A549 (cell line): ENCODE results near the gene POLDIP3. TPM values are rescaled to one million over a fixed set of nuclear protein-coding genes. Genes with fewer than 3 reads are reported as not detected.

ENCODE experiments used
- ATAC-seq, 2 experiments: fragments of 200-7000 bp in 1 of 2; fragments of >200 bp in 1 of 2; cut with Nextera tagmentation in 1 of 2; cut with Tn5 transposase in 1 of 2; 3 replicates each; pipeline versions ENCODE4 v1.8.0 to v1.9.1; 2018 to 2020; ENCODE audit warnings: mild to moderate bottlenecking in 1 of 2, moderate library complexity in 1 of 2
- CTCF ChIA-PET: fragments of 300-600 bp; sonication (Branson Sonifier 250); formaldehyde crosslinking; extraction: SDS; loops from one replicate; lab custom pipeline; 2021; ENCODE audit warnings: antibody characterized with exemption, inconsistent platforms; lab: Yijun Ruan, JAX
- POLR2A ChIA-PET: fragments of 350-600 bp; formaldehyde crosslinking; extraction: SDS; loops from one replicate; lab custom pipeline; 2021; ENCODE audit warnings: antibody characterized with exemption, inconsistent platforms; lab: Yijun Ruan, JAX
- DNase-seq, 2 experiments: peaks; one replicate each; pipeline versions ENCODE4 v3.0.0 to v3.0.0-alpha.2; 2011 to 2016; ENCODE audit warnings: low read depth in 1 of 2, low spot score in 1 of 2
- FAIRE-seq: peaks from 2 replicates; lab custom pipeline; 2011; peaks lifted over from hg19 to GRCh38; lab: Jason Lieb, UNC
- H3K27ac ChIP-seq, 2 experiments: fragments of >200 bp; sonication (Bioruptor Twin); formaldehyde crosslinking; 3 replicates each; pipeline ENCODE4 v1.5.1; 2016 to 2017
- H3K4me1 ChIP-seq: fragments of >200 bp; sonication (Bioruptor Twin); formaldehyde crosslinking; 3 replicates; pipeline ENCODE4 v1.6.1; 2016
- H3K4me2 ChIP-seq: fragments of >200 bp; sonication (Bioruptor Twin); formaldehyde crosslinking; 3 replicates; pipeline ENCODE4 v1.6.1; 2016
- H3K4me3 ChIP-seq: fragments of >200 bp; sonication (Bioruptor Twin); formaldehyde crosslinking; 3 replicates; pipeline ENCODE4 v1.5.1; 2016
- H3K9me3 ChIP-seq: fragments of >200 bp; sonication (Bioruptor Twin); formaldehyde crosslinking; 3 replicates; pipeline ENCODE4 v1.6.1; 2016
- BCL3 ChIP-seq: fragments of >200 bp; sonication (Bioruptor Twin); formaldehyde crosslinking; IDR thresholded peaks from 3 replicates; pipeline ENCODE4 v1.6.1; 2016
- CHD2 ChIP-seq: fragments of 150-350 bp; IDR thresholded peaks from 2 replicates; pipeline ENCODE4 v1.6.1; 2014; ENCODE audit warnings: low read length; ENCODE audit not compliant: partially characterized antibody
- CHD4 ChIP-seq: fragments of 200-600 bp; sonication (generic); IDR thresholded peaks from 2 replicates; pipeline ENCODE4 v1.6.1; 2016; ENCODE audit warnings: antibody characterized with exemption, mild to moderate bottlenecking, borderline replicate concordance
- E2F6 ChIP-seq: IDR thresholded peaks from 2 replicates; pipeline ENCODE4 v1.6.1; 2012; ENCODE audit warnings: low read depth, borderline replicate concordance
- ESRRA ChIP-seq: fragments of 150-350 bp; IDR thresholded peaks from 2 replicates; pipeline ENCODE4 v1.6.1; 2014; ENCODE audit warnings: mild to moderate bottlenecking, low read length, borderline replicate concordance
- FOSB ChIP-seq: fragments of 250-450 bp; sonication (Bioruptor Pico); IDR thresholded peaks from 2 replicates; pipeline ENCODE4 v1.5.0; 2020; ENCODE audit warnings: mild to moderate bottlenecking, moderate library complexity
- FOSL2 ChIP-seq, 2 experiments: fragments of 450-650 bp in 1 of 2; fragments of >200 bp in 1 of 2; sonication (Bioruptor Twin) in 1 of 2; formaldehyde crosslinking; IDR thresholded peaks; 2 replicates each; pipeline versions ENCODE4 v1.5.0 to v1.6.1; 2016 to 2020; ENCODE audit warnings: mild to moderate bottlenecking in 1 of 2, moderate library complexity in 1 of 2
- GATA3 ChIP-seq: IDR thresholded peaks from 2 replicates; pipeline ENCODE4 v1.6.1; 2012; ENCODE audit warnings: borderline replicate concordance
- HES2 ChIP-seq: fragments of >200 bp; sonication (Bioruptor Twin); formaldehyde crosslinking; IDR thresholded peaks from 2 replicates; pipeline ENCODE4 v1.6.1; 2016
- HEYL ChIP-seq: fragments of 250-450 bp; sonication (Bioruptor Pico); IDR thresholded peaks from 2 replicates; pipeline ENCODE4 v1.8.0; 2021; ENCODE audit warnings: mild to moderate bottlenecking, moderate library complexity
- HOXB5 ChIP-seq: fragments of 250-450 bp; sonication (Bioruptor Pico); IDR thresholded peaks from 2 replicates; pipeline ENCODE4 v1.5.0; 2020; ENCODE audit warnings: mild to moderate bottlenecking, moderate library complexity
- JUN ChIP-seq, 2 experiments: fragments of >200 bp; sonication (Bioruptor Twin); formaldehyde crosslinking; IDR thresholded peaks; 2 replicates in 1 of 2; 3 replicates in 1 of 2; pipeline ENCODE4 v1.6.1; 2016 to 2017
- JUNB ChIP-seq: fragments of >200 bp; sonication (Bioruptor Twin); formaldehyde crosslinking; IDR thresholded peaks from 2 replicates; pipeline ENCODE4 v1.6.1; 2016
- KDM1A ChIP-seq: fragments of 200-600 bp; sonication (generic); IDR thresholded peaks from 2 replicates; pipeline ENCODE4 v1.6.1; 2016; ENCODE audit warnings: low read depth, mild to moderate bottlenecking
- KDM5A ChIP-seq: fragments of 200-600 bp; sonication (generic); IDR thresholded peaks from 2 replicates; pipeline ENCODE4 v1.6.1; 2016; ENCODE audit warnings: antibody characterized with exemption, mild to moderate bottlenecking
- MAX ChIP-seq: IDR thresholded peaks from 2 replicates; pipeline ENCODE4 v1.6.1; 2012
- NFE2L2 ChIP-seq: fragments of 150-350 bp; conservative IDR thresholded peaks from 2 replicates; pipeline ENCODE4 v1.6.1; 2014; ENCODE audit warnings: low read length
- NPAS2 ChIP-seq: fragments of 250-450 bp; sonication (Bioruptor Pico); IDR thresholded peaks from 2 replicates; pipeline ENCODE4 v1.8.0; 2022; ENCODE audit warnings: mild to moderate bottlenecking, moderate library complexity, borderline replicate concordance
- PHF8 ChIP-seq: fragments of 200-600 bp; sonication (generic); IDR thresholded peaks from 2 replicates; pipeline ENCODE4 v1.6.1; 2016; ENCODE audit warnings: low read depth, mild to moderate bottlenecking, antibody characterized with exemption, moderate library complexity, borderline replicate concordance
- RAD21 ChIP-seq, 2 experiments: fragments of >200 bp in 1 of 2; sonication (Bioruptor Twin) in 1 of 2; formaldehyde crosslinking in 1 of 2; IDR thresholded peaks in 1 of 2; conservative IDR thresholded peaks in 1 of 2; 2 replicates in 1 of 2; 3 replicates in 1 of 2; pipeline ENCODE4 v1.6.1; 2012 to 2018; ENCODE audit warnings: inconsistent platforms in 1 of 2
- RCOR1 ChIP-seq: fragments of 150-350 bp; IDR thresholded peaks from 2 replicates; pipeline ENCODE4 v1.6.1; 2014; ENCODE audit warnings: antibody characterized with exemption, low read length, low read depth
- TP53 ChIP-seq: fragments of 250-450 bp; sonication (Bioruptor Pico); IDR thresholded peaks from 2 replicates; pipeline ENCODE4 v1.5.0; 2021; ENCODE audit warnings: mild to moderate bottlenecking, moderate library complexity
- ZFP36 ChIP-seq: fragments of 450-650 bp; IDR thresholded peaks from 2 replicates; pipeline ENCODE4 v1.6.1; 2014; ENCODE audit warnings: borderline replicate concordance; ENCODE audit not compliant: partially characterized antibody
- ZNF302 ChIP-seq: fragments of 250-450 bp; sonication (Bioruptor Pico); IDR thresholded peaks from 2 replicates; pipeline ENCODE4 v1.9.0; 2021; ENCODE audit warnings: inconsistent platforms, mild to moderate bottlenecking, moderate library complexity
- WGBS: methylation state at CpG from one replicate; pipeline ENCODE4 v1.1.6; 2017; ENCODE audit errors: missing lambda C conversion rate; 5-methylcytosine and 5-hydroxymethylcytosine counted together
- polyA plus RNA-seq, 4 experiments: library from polyadenylated mRNA; depleted of rRNA in 3 of 4; stranded (reverse); fragments of >200 nt; fragmentation: RNase III in 1 of 4; extraction: RNeasy Plus Mini Kit Qiagen cat#74134 plus additional on column Dnase treatment in 1 of 4; gene quantifications; 2 replicates in 3 of 4; 3 replicates in 1 of 4; pipeline ENCODE4 v1.2.3, GENCODE V29; 2011 to 2017

POLDIP3 gene
- polyA plus RNA-seq, 2 of the 4 experiments (the other 2 are of a cell fraction) = 31.5 to 31.8 TPM

- H3K4me2 ChIP-seq = peak within 1 kb of the TSS; percentile 88
- peak within 1 kb of the TSS; percentile 96 to 97 for H3K27ac ChIP-seq
- H3K4me1 ChIP-seq = peaks cover 37% of the 10 kb centered on the region
- TF ChIP-seq HOXB5 (no peak), FOSB (CRISPR knock-in tag) (no peak), ZNF302 (CRISPR knock-in tag) (no peak), MAX (0 out of 2 replicates have a peak, but pooled peaks have one; percentile 23), HEYL (no peak), TP53 (CRISPR knock-in tag) (no peak), RCOR1 (no peak), NPAS2 (no peak), JUNB (no peak), CHD2 (no peak), BCL3 (0 out of 3 replicates have a peak, but pooled peaks have one; percentile 25), PHF8 (peak; percentile 48; the same call in 1 of the 2 replicates), FOSL2 (IDR thresholded peaks at IDR 0.05) (no peak), FOSL2 (CRISPR knock-in tag; IDR thresholded peaks at IDR 0.05) (no peak), RAD21 (conservative IDR thresholded peaks at IDR 0.05 in 1 of 2, IDR thresholded peaks at IDR 0.05 in 1 of 2) (no peak; a peak in 1 of 5 replicates), ESRRA (no peak), CHD4 (0 out of 2 replicates have a peak, but pooled peaks have one; percentile 37), GATA3 (no peak), JUN (IDR thresholded peaks at IDR 0.05) (peak; percentile 59 to 70; a peak in 3 of 5 replicates), KDM5A (no peak), NFE2L2 (no peak), HES2 (no peak), E2F6 (no peak), KDM1A (peak; percentile 10; the same call in 1 of the 2 replicates), ZFP36 (peak; percentile 91)
- FAIRE-seq = no peak
- ATAC-seq = peak; percentile 87 to 91
- ChIA-PET POLR2A (interaction anchor here (0.6 to 1.9 kb wide), 6 partner anchors 10 to 340 kb away, joined by 4 to 13 read pairs (median 7); partner anchors contain the start of genes ATP5MGL and POLDIP3), CTCF (interaction anchor here (0.6 to 4.7 kb wide), 11 partner anchors 11 to 1658 kb away, joined by 3 to 29 read pairs (median 3); no protein-coding TSS in a partner anchor)
- DNase-seq = peak; percentile 65 to 83
- peak within 1 kb of the TSS; percentile 85 for H3K4me3 ChIP-seq
- WGBS = 45% methylated on average over 21 of the region's 81 CpGs
- H3K9me3 ChIP-seq = no peaks in the 10 kb centered on the region
Measured at GRCh38 chr22:42649246-42650099, 34.8 kb upstream of the POLDIP3 start, which contains the start of gene CYB5R3. TSS of gene CYB5R3 (minus strand) at chr22:42649392. CDS start at chr22:42649315, 77 bp downstream.
